Activated naive CD4-positive, alpha-beta T cell treated with anti-CD3 and anti-CD28 coated beads, Interleukin-2, amount 50 U/mL, for 24 hours (primary cell): ENCODE measurements around the gene APOH.
"Not testable (repeated sequence)": the region's sequence is repeated elsewhere in the genome, so short reads cannot be mapped to it uniquely, and the experiment has no call there.

Experiments
- H3K27ac Mint-ChIP-seq: one replicate; pipeline ENCODE4 v1.8.0; 2021; ENCODE audit warnings: mild to moderate bottlenecking, mixed read lengths
- H3K27me3 Mint-ChIP-seq: one replicate; pipeline ENCODE4 v1.8.0; 2021; ENCODE audit warnings: mixed read lengths
- H3K36me3 Mint-ChIP-seq: one replicate; pipeline ENCODE4 v1.8.0; 2021; ENCODE audit warnings: mixed read lengths
- H3K4me1 Mint-ChIP-seq: one replicate; pipeline ENCODE4 v1.8.0; 2021; ENCODE audit warnings: mixed read lengths
- H3K4me3 Mint-ChIP-seq: one replicate; pipeline ENCODE4 v1.8.0; 2021; ENCODE audit warnings: mild to moderate bottlenecking, mixed read lengths
- H3K9me3 Mint-ChIP-seq: one replicate; pipeline ENCODE4 v1.8.0; 2021; ENCODE audit warnings: mixed read lengths

Gene APOH

DNA sequence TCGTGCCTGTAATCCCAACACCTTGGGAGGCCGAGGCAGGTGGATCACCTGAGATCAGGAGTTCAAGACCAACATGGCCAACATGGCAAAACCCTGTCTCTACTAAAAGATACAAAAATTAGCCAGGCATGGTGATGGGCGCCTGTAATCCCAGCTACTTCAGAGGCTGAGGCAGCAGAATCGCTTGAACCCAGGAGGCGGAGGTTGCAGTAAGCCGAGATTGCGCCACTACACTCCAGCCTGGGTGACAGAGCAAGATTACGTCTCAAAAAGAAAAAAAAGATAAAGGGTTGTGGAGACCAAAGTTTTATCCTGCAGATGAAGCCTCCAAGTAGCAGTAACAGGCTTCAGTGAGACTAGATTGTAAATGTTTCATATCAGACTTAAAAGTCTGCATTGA is 24.2 kb upstream of the APOH start:
- not testable (repeated sequence) for H3K27ac Mint-ChIP-seq, H3K36me3 Mint-ChIP-seq, H3K27me3 Mint-ChIP-seq, H3K4me3 Mint-ChIP-seq, H3K9me3 Mint-ChIP-seq
- H3K4me1 Mint-ChIP-seq = peaks cover 22% of the 10 kb centered on the region

DNA sequence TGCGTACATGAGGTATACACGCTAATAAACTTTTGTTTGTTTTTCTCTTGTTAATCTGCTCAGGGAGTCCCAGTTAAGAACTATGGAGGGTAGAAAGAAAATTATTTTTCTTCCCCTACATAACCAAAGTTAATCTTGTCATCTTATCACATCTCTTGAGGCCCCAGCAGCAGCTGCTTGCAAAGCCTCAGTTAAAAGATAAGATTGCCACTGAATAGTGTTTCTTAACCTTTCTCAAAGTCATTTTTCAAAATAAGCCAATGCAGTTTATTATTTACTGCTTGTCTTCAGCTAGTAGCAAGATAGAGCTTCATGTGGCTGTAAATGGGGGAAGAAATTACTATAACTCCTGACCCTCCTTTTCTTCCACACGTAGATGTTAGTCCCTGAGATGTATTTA is 21.5 kb upstream of the APOH start:
- peaks cover 35% of the 10 kb centered on the region for H3K4me1 Mint-ChIP-seq
- H3K27ac Mint-ChIP-seq = no peak overlapping the region
- H3K4me3 Mint-ChIP-seq = no peak overlapping the region
- H3K27me3 Mint-ChIP-seq = no peaks in the 10 kb centered on the region
- H3K9me3 Mint-ChIP-seq = no peaks in the 10 kb centered on the region
- no peaks in the 10 kb centered on the region for H3K36me3 Mint-ChIP-seq

DNA sequence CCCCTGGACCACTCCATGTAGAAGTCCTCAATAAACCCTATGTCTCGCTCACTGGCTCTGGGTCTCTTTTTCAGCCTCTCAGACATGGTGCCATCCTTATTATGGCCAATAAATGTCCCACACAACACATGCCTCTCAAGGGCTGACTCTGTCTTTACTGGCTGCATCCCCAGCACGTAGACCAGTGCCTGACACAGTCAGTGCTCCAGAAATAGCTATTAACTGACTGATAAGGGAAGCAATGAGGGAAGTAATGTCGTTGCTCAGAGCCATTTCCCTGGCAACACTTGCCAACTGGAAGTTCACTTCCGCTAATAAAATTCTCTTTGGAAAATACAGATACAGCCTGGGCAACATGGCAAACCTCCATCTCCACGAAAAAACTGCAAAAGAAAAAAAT is 19.1 kb upstream of the APOH start:
- Mint-ChIP-seq H3K4me1 (peaks cover 37% of the 10 kb centered on the region), H3K9me3 (no peaks in the 10 kb centered on the region)

DNA sequence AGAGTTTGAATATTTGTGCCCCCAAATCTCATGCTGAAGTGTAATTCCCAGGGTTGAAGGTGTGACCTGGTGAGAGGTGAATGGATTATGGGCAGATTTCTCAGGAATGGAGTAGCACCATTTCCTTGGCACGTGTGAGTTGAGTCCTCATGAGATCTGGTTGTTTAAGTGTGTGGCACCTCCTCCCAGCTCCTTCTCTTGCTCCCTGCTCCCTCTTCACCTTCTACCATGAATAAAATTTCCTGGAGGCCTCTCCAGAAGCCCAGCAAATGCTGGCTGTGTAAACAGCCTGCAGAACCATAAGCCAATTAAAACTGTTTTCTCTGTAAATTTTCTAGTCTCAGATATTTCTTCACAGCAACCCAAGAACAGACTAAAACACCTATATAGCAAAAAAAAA is 12.6 kb upstream of the APOH start:
- no peaks in the 10 kb centered on the region for H3K9me3 Mint-ChIP-seq
- H3K4me3 Mint-ChIP-seq = no peak overlapping the region
- peaks cover 20% of the 10 kb centered on the region for H3K4me1 Mint-ChIP-seq
- no peaks in the 10 kb centered on the region for H3K36me3 Mint-ChIP-seq
- H3K27me3 Mint-ChIP-seq = no peaks in the 10 kb centered on the region
- H3K27ac Mint-ChIP-seq = no peak overlapping the region

More for the DNA sequence above, 19.1 kb upstream of the APOH start:
- no peak overlapping the region for H3K27ac Mint-ChIP-seq
- no peak overlapping the region for H3K4me3 Mint-ChIP-seq
- H3K36me3 Mint-ChIP-seq = no peaks in the 10 kb centered on the region
- H3K27me3 Mint-ChIP-seq = no peaks in the 10 kb centered on the region

DNA sequence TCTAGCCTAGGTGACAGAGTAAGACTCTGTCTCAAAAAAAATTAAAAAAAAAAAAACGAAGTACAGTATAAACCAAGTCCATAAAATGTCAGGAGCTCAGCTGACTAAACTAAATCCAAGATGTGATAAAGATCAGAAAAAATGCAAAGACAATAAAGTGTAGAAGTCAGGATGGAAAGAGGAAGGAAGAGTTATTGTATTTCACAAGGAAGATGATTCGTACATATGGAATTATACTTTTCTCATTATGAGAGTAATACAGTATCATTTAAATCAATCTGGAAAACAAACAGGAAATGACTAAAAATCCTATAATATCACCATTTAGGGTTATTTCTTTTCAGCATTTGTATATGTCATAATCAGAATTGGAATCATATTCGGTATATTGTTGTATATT is 11.4 kb upstream of the APOH start:
- Mint-ChIP-seq H3K4me1 (peaks cover 11% of the 10 kb centered on the region), H3K27ac (no peak overlapping the region), H3K27me3 (no peaks in the 10 kb centered on the region), H3K36me3 (no peaks in the 10 kb centered on the region), H3K9me3 (no peaks in the 10 kb centered on the region), H3K4me3 (no peak overlapping the region)

DNA sequence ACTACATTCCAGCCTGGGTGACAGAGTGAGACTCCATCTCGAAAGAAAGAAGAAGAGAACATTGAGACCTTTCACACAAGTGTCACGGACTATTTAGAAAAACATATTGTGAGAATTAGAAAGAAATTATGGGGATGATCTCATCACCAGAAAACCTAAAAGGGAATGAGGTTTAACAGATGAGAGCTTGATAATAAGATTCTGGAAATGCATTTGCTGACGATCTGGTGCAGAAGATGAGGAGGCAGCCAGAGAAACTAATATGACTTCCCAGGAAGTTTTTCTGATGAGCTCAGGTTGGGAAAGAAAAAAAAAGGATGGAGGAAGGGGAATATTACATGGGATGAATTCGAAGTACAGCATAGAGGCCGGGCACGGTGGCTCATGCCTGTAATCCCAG is 10.8 kb upstream of the APOH start:
- Mint-ChIP-seq H3K36me3 (no peaks in the 10 kb centered on the region), H3K27me3 (no peaks in the 10 kb centered on the region), H3K4me1 (peaks cover 5% of the 10 kb centered on the region), H3K4me3 (no peak overlapping the region), H3K27ac (no peak overlapping the region), H3K9me3 (no peaks in the 10 kb centered on the region)

DNA sequence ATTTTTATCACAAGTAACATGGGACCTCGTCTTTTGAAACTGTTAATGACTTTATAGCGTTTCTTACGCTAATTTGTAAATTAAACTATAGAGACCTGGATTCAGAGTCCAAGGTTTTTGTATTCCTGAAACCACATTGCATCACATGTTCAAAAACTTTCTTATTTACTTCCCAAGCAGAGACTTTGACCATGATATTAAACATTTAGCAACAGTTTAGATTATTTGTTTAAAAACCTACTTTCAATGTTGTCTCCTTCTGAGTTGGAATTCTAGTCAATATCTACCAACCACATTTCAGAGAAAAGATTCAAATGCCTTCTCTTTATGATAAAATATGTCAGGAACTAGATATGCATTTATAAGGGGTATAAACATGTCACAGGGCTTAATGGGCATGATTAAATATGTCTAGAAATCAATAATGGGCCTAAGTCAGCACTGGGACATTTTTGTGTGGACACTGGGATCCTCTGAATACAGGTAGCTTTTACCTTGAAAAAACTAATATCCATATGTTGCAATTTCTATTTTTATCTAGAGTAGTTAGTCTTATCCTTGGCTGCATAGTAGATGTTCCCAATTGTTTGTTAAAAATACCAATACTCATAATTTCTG is 6.3 kb upstream of the APOH start:
- no peak overlapping the region for H3K27ac Mint-ChIP-seq

DNA sequence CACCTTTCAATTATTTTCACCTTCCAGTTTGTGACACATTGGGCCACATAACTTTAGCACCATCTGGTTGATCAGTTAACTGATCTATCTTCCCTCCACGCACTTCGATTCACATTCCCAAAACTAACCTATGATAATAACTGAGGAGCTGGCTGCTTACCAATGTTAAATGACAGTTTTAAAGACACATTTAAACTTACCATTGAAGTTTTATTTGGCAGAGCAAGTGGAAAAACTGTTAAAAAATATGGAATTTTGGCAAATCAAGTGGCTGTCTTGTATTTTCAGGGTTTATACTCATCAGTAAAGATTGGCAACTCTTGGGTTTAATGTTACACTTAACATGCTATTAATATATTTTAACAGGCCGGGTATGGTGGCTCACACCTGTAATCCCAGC is 5.4 kb upstream of the APOH start:
- H3K36me3 Mint-ChIP-seq = peaks cover 2% of the 10 kb centered on the region
- no peak overlapping the region for H3K4me3 Mint-ChIP-seq
- no peak overlapping the region for H3K27ac Mint-ChIP-seq

More for the DNA sequence above, 6.3 kb upstream of the APOH start:
- H3K4me1 Mint-ChIP-seq = peaks cover 14% of the 10 kb centered on the region
- H3K9me3 Mint-ChIP-seq = no peaks in the 10 kb centered on the region
- no peak overlapping the region for H3K4me3 Mint-ChIP-seq
- H3K27me3 Mint-ChIP-seq = no peaks in the 10 kb centered on the region
- H3K36me3 Mint-ChIP-seq = peaks cover 2% of the 10 kb centered on the region

DNA sequence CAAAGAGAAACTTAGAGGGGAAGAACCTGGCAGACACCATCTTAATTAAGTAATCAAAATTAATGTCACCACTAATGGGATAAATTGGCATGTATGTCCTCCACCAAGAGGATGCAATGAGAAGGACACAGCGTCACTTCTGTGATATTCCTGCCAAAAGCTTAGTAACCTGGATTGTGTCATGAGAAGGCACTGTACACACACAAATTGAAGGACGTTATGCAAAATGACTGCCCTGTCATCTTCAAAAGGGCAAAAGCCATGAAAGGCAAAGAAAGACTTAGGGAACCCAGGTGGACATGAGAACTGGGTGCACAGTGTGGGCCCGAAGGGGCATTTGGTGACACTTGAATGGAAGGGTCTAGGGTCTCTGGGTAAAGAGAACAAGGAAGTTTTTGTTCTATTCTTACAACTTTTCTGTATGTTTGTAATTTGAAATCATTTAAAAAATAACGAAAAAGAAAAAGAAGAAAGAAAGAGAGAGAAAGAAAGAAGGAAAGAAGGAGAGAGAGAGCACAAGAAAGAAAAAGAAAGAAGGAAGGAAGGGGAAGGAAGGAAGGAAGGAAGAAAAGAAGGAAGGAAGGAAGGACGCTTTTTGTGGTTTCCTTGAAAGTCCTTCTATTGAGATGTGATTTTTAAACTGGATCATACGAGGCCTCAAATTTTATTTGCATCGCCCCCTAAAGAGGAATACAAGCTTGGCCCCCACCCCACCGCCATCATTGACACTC is 4.0 kb upstream of the APOH start:
- Mint-ChIP-seq H3K27me3 (no peaks in the 10 kb centered on the region), H3K4me1 (peaks cover 14% of the 10 kb centered on the region), H3K9me3 (no peaks in the 10 kb centered on the region), H3K4me3 (no peak overlapping the region), H3K36me3 (peaks cover 2% of the 10 kb centered on the region), H3K27ac (peak overlapping the region; percentile 69)

More for the DNA sequence above, 5.4 kb upstream of the APOH start:
- Mint-ChIP-seq H3K4me1 (peaks cover 14% of the 10 kb centered on the region), H3K27me3 (no peaks in the 10 kb centered on the region), H3K9me3 (no peaks in the 10 kb centered on the region)

DNA sequence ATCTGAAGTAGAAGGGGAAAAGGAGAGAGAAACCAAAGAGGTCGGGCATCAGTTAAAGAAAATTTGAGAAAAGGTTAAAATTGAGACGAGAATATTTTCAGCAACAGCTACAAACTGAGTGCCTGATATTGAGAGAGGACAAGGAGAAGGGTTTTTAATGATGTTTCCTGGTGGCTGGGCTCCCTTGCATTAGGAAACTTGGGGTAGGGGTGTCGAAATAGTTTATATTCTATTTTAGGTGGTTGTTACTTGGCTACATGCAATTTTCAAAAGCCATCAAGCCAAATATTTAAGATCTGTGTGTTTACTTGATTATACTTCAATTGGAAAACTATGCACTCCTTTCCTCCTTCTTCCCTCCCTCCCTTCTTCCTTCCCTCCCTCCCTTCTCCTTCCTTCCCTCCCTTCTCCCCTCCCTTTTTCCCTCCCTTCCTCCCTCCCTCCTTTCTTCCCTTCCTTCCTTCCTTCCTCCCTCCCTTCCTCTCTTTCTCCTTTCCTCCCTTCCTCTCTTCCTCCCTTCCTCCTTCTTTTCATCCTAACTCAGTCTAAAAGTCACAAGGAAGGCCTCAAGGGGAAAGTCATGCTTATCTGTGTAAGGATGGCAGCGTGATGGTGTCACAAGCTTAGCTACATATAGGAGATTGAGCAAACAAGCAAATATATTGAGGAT is 1.8 kb upstream of the APOH start:
- H3K4me3 Mint-ChIP-seq = no peak overlapping the region
- no peaks in the 10 kb centered on the region for H3K9me3 Mint-ChIP-seq
- H3K4me1 Mint-ChIP-seq = peaks cover 14% of the 10 kb centered on the region
- no peaks in the 10 kb centered on the region for H3K27me3 Mint-ChIP-seq
- peaks cover 2% of the 10 kb centered on the region for H3K36me3 Mint-ChIP-seq
- no peak overlapping the region for H3K27ac Mint-ChIP-seq

DNA sequence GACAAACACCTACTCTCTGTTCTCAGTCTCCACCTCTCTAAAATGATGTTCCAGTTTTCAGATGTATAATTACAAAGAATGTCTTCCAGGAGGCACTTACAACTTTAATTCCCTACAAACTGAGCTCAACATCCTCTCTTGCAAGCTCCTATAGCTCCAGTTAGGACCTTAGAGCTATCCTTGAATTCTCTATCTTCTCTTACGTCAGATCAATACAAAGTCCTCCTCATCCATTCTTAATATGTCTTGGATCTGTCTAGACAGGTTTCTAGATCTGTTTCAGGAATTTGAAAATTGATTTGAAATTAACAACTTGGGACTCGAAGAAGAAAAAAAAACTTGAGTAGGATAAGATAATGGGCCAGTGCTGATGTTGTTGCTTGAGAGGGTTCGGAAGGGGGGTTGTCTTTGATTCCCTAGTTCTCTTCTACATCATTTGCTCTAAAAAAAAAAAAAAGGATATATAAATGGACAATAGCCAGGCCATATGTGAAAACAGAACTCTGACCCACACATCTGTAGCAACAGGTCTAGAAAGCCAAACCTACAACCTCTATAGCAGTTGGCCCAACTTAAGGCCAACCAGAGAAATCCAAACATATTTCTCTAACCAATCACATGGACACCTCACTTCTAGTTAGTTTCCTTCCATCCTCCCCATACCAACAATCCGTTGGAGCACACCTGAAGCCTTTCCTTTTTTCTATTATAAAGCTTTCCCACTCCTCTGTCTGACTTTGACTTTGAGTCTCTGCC is 746 bp upstream of the APOH start:
- Mint-ChIP-seq H3K4me3 (no peak overlapping the region), H3K27ac (no peak overlapping the region), H3K4me1 (peaks cover 14% of the 10 kb centered on the region), H3K9me3 (no peaks in the 10 kb centered on the region), H3K27me3 (peaks cover 3% of the 10 kb centered on the region), H3K36me3 (peaks cover 2% of the 10 kb centered on the region)

DNA sequence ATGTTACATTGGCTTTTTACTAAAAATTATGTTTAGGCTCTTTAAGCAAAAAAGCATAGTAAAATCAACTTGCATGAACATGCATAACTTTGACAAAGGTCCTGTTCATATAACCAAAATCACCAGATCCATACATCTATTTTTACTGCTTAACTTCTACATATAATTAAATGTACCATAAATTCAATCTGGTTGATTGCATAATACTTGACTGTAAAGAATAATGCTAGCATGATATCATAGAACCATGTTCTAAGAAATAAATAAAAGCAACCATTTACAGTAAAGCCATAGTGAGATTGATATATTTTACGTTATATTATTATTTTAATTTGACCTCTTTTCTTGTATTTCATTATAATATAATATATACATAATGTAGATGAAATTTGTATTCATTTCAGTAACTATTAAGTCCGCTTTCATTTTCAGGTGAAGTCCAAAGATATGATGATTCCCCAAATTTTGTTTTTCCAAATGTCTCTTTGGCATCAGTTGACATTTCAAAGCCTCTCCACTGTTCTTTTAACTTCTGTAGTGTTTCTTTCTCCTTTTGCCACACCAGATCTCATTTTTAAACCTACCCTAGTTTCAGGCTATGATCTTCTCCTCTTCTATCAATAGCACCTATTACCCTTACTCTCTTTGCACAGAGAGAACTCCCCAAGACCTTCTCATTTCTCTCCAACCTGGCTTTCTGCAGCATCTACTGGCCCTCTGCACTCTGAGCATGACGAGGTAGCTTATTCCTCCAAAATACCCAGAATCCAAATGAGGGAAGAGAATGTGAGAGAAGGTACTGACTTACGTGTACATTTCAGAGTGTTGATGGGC is 1.8 kb downstream of the APOH start:
- Mint-ChIP-seq H3K4me1 (no peaks in the 10 kb centered on the region), H3K4me3 (no peak overlapping the region), H3K27me3 (peaks cover 6% of the 10 kb centered on the region), H3K27ac (no peak overlapping the region), H3K36me3 (no peaks in the 10 kb centered on the region), H3K9me3 (no peaks in the 10 kb centered on the region)

DNA sequence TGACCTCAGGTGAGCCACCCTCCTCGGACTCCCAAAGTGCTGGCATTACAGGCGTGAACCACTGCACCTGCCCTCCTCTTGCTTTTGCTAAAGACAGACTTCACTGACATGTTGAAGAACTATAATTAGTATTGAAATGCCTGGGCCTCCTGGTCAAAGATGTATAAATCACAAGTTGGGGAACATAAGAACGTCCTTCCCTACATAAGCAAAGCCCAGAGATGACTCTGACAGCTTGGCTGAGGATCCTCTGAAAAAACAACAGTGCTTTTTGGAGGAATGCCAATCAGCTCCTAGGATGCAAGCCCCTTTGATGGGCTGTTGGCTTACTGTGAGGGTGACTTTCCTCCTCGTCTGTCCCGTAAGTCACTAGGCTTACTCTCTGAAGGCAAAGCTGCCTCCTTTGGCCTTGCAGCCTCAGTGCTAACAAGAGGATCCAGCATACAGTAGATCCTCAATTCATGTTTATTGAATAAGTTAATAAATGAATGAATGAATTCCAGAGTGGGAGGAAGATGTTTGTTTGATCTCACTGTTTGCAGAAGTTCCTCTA is 6.3 kb downstream of the APOH start:
- H3K4me1 Mint-ChIP-seq = no peaks in the 10 kb centered on the region
- H3K36me3 Mint-ChIP-seq = no peaks in the 10 kb centered on the region
- no peak overlapping the region for H3K4me3 Mint-ChIP-seq
- H3K27me3 Mint-ChIP-seq = peaks cover 6% of the 10 kb centered on the region
- no peak overlapping the region for H3K27ac Mint-ChIP-seq
- no peaks in the 10 kb centered on the region for H3K9me3 Mint-ChIP-seq

DNA sequence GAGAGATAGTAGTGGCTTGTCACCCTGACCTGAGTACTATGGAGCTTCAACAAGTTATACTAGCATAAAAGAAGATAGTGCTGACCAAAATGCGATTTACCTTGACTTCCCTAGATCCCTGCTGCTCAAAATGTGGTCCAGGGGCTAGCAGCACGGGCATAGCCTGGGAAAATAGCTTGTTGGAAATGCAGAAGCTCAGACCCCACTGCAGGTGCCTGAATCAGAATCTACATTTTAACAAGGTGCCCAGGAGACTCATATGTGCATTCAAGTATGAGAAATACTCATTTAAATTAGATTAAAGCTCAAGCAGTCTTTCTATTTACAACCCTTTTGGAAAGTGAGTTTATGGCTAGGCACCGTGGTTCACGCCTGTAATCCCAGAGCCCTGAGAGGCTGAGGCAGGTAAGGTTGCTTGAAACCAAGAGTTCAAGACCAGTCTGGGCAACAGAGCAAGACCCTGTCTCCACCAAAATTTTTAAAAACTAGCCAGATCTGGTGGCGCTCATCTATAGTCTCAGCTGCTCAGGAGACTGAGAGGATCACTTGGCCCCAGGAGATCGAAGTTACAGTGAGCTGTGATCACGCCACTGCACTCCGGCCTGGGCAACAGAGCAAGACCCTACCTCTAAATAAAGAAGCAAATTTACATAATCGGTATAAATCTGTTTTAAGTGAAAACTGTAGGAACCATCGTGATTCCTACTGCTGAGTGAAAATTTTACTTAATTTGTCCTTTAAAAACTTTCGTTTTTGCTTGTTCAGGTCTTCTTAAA is 7.3 kb downstream of the APOH start:
- no peaks in the 10 kb centered on the region for H3K9me3 Mint-ChIP-seq
- no peak overlapping the region for H3K27ac Mint-ChIP-seq
- H3K27me3 Mint-ChIP-seq = peaks cover 6% of the 10 kb centered on the region
- H3K36me3 Mint-ChIP-seq = no peaks in the 10 kb centered on the region
- no peak overlapping the region for H3K4me3 Mint-ChIP-seq
- no peaks in the 10 kb centered on the region for H3K4me1 Mint-ChIP-seq
